ENCODE data around the gene RABGAP1.
"Not testable (repeated sequence)": the region's sequence is repeated elsewhere in the genome, so short reads cannot be mapped to it uniquely, and the experiment has no call there.

RABGAP1 gene

GRCh38 chr9:122940749-122941581 is at the start of gene RABGAP1:
RABGAP1 (plus strand) TSS chr9:122941020; CDS start chr9:122957060, 16,040 bp downstream.
- DNase-seq: peak; percentile 99

DNA sequence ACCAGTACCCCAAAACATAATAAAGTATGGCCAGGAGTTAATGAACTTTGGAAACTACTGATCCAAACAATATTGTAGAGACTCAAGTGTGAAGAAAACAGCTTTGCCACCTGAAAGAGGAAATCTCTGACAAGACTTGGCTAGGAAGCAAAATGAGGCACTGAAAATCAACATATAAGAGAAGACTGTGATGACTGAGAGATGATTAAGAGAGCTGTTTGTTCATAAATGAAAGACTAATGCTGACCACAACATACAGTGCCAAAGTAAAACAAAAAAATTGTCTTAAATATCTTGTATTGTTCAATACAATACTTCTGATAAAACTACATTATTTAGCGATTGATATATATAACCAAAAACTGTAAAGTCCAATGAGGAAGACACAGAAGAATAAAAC is 42.9 kb upstream of the RABGAP1 start:
- no peak for DNase-seq

GRCh38 chr9:122900791-122901190 is 40.0 kb upstream of the RABGAP1 start:
- no peak for DNase-seq

GRCh38 chr9:122904466-122904822 is 36.4 kb upstream of the RABGAP1 start:
- DNase-seq: peak; percentile 28

- peak; percentile 98 for DNase-seq
These were observed 35.8 kb upstream of the RABGAP1 start, which contains the start of gene RC3H2 for GRCh38 chr9:122904823-122905710. RC3H2 (minus strand) TSS chr9:122905359; CDS start chr9:122897509, 7,850 bp downstream.

DNA sequence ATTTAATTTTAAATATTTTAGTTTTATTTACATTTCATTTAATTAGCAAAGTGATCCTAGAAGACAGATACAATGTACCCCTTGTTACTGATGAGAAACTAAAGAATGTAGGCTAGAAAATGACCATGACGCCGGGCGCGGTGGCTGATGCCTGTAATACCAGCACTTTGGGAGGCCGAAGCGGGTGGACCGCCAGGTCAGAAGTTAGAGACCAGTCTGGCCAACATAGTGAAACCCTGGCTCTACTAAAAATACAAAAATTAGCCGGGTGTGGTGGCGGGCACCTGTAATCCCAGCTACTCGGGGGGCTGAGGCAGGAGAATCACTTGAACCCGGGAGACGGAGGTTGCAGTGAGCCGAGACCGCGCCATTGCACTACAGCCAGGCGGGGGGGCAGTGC is 34.7 kb upstream of the RABGAP1 start:
- not testable (repeated sequence) for DNase-seq

- no peak for DNase-seq
These were observed 28.2 kb upstream of the RABGAP1 start for GRCh38 chr9:122912671-122912963.

DNA sequence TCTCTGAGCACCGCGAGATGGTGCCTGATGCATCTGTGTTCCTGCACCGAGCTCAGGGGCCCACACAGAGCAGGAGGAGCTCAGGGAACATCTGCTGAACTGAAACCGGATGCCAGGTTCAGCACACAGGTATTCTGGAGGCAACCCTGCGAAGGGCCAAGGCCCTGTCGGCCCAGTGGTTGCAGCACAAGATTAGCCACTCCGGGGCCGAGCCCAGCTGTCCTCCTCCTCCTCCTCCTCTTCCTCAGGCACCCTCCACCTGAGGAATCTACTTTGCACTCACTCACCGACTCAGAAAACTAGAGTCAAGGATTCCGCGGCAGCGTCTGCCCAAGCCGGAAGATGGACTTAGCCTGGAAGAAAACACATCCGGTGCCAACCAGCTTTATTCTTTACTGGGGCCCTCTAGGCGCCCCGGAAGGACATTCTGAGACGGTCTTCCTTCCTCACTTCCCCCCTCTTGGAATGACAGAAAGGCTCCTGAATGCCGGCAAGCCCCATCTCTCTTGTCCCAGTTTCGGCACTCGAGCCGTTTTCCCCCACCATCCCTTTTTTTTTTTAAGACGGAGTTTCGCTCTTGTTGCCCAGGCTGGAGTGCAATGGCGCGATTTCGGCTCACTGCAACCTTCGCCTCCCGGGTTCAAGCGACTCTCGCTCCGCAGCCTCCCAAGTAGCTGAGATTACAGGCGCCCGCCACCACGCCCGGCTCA is 27.7 kb upstream of the RABGAP1 start, which contains the start of gene ZBTB6:
Gene ZBTB6, minus strand, starts transcription at position 360 of the 710 bp plus-strand sequence. CDS start 1,251 bp downstream, outside the sequence.
- DNase-seq: peak; percentile 77

DNA sequence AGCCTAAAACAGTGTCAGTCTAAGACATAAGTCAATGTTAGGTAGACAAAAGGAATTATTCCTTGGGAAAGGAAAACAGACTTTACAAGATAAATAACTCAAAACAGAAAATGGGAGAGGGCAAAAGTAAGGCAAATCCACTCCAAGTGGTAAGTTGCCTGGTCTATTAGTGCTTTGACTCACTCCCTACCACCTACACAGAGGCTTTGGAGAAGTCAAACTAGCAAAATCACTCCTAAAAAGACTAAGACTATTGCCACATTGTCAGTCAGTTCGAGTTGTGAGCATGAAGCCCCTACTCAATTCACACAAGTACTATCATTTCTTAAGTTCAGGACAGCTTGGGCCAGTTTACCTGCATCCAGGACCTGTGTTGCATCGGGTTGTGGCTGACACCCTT is 22.5 kb upstream of the RABGAP1 start:
- DNase-seq: no peak

- DNase-seq: no peak
These were observed 18.1 kb upstream of the RABGAP1 start for GRCh38 chr9:122922713-122923112.

- DNase-seq: no peak
These were observed 16.9 kb upstream of the RABGAP1 start for GRCh38 chr9:122923947-122924346.

DNA sequence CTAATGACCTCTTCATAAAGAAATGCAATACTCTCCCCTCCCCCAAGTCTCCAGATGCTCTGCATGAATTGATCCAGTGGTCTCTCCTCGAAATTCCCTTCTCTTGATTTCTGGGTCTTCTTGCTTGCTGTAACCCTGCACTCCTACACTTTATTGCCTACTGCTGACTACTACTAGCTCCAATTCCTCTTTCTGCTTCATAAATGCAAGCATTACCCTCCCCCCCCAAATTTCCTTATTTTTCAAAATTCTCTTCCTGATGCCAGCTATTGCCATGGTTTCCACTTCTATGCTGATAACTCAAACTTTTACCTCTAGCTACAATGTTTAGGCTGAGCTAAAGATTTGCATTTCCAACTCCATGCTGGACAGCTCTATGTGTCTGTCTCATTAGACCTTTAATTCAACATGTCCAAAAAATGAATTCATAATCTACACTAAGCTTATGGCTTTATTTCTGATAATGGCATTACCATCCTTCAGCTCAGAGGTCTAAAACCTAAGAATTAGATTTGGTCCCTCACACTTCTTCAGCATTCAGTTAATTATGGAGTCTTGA is 10.9 kb upstream of the RABGAP1 start:
- DNase-seq: no peak

GRCh38 chr9:122930541-122931225 is 10.1 kb upstream of the RABGAP1 start:
- DNase-seq: no peak

DNA sequence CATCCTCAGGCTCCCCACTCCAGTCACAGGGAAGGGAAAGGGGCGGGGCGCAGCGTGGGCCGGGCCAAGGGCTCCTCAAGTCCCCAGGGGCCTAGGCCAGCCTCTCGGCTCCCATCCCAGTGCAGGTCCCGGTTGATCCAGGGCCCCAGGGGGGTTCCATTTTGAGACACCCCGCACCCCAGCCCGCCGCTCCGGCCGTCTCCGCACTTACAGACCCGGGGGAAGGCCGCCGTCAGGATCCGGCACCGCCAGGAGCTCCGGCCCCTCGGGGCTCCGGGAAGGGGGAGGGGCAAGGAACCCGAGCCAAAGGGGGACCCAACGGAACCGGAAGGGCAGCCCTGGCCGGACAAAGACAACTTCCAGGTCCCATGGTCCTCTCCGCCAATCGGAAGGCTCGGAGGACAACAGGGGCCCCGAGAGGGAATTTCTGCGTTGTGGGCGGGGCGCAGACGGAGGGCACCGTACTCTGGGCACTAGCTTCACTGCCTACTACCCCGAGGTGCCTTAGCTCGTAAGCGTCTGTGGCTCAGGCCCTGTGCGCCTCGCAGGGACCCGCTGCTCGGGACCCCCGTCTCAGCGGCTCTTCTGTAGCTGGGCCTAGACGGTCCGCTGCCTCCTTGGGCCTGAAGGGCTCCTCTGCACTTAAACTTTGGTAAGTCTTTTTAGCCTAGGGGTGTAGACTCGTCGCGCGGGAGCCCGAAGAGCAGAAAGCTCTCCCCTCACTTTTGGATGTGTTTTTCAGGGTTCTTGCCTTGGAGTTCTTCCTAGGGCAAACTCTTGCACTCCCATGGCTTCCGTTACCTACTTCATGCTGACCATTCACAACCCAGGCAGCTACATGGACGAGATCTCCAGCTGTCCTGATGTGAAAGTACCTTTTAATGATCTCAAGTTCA is 9.3 kb upstream of the RABGAP1 start, which contains the start of gene ZBTB26:
Gene ZBTB26, minus strand, starts transcription at position 287 of the 896 bp plus-strand sequence. CDS start 11,578 bp downstream, outside the sequence.
- peak; percentile 93 for DNase-seq

GRCh38 chr9:122936464-122936863 is 4.4 kb upstream of the RABGAP1 start:
- DNase-seq: no peak

GRCh38 chr9:122936883-122937282 is 3.9 kb upstream of the RABGAP1 start:
- DNase-seq: no peak

- DNase-seq: no peak
These were observed 1.2 kb upstream of the RABGAP1 start for GRCh38 chr9:122939601-122940000.

- DNase-seq: no peak
These were observed 419 bp upstream of the RABGAP1 start for GRCh38 chr9:122940454-122940748.

- DNase-seq: no peak
These were observed 888 bp downstream of the RABGAP1 start for GRCh38 chr9:122941582-122942234.
